Stimulated activated CD8-positive, alpha-beta memory T cell treated with anti-CD3 and anti-CD28 coated beads, Interleukin-2, amount 100 ng/mL, for 48 hours (primary cell): ENCODE data around the gene MXRA5.
"Not testable (repeated sequence)": the region's sequence is repeated elsewhere in the genome, so short reads cannot be mapped to it uniquely, and the experiment has no call there.

Experiments
- DNase-seq, 2 donors: peaks; one replicate each; pipeline ENCODE4 v3.0.0-alpha.2; 2020; ENCODE audit warnings: low read depth in 2 of 2

MXRA5 gene

GRCh38 chrX:3343569-3343968 lies 2.9 kb downstream of the MXRA5 start:
- DNase-seq: not testable (repeated sequence)

- no peak for DNase-seq
These were observed 6.4 kb downstream of the MXRA5 start for GRCh38 chrX:3340016-3340415.

- DNase-seq: no peak
These were observed 19.8 kb downstream of the MXRA5 start for GRCh38 chrX:3326681-3327080.

GRCh38 chrX:3320471-3321046 lies 25.9 kb downstream of the MXRA5 start:
- no peak for DNase-seq

GRCh38 chrX:3317191-3317718 lies 29.2 kb downstream of the MXRA5 start:
- no peak for DNase-seq

- DNase-seq: no peak
These were observed 34.3 kb downstream of the MXRA5 start for GRCh38 chrX:3312109-3312508.

- DNase-seq: no peak
These were observed 38.6 kb downstream of the MXRA5 start for GRCh38 chrX:3307881-3308280.

GRCh38 chrX:3299636-3300035 lies 46.8 kb downstream of the MXRA5 start:
- DNase-seq: no peak

- DNase-seq: no peak
These were observed 50.7 kb downstream of the MXRA5 start for GRCh38 chrX:3295731-3296130.

GRCh38 chrX:3293251-3293650 lies 53.2 kb downstream of the MXRA5 start:
- DNase-seq: no peak

GRCh38 chrX:3290561-3290960 lies 55.9 kb downstream of the MXRA5 start:
- no peak for DNase-seq

GRCh38 chrX:3286196-3286945 lies 60.1 kb downstream of the MXRA5 start:
- no peak for DNase-seq

- DNase-seq: no peak
These were observed 65.7 kb downstream of the MXRA5 start for GRCh38 chrX:3280706-3281105.

GRCh38 chrX:3273668-3274067 lies 72.8 kb downstream of the MXRA5 start:
- not testable (repeated sequence) for DNase-seq

GRCh38 chrX:3271834-3272186 lies 74.6 kb downstream of the MXRA5 start:
- no peak for DNase-seq

GRCh38 chrX:3271183-3271833 lies 75.1 kb downstream of the MXRA5 start:
- no peak for DNase-seq

GRCh38 chrX:3268829-3269228 lies 77.6 kb downstream of the MXRA5 start:
- no peak for DNase-seq

- no peak for DNase-seq
These were observed 82.7 kb downstream of the MXRA5 start for GRCh38 chrX:3263681-3264126.

GRCh38 chrX:3262901-3263300 lies 83.6 kb downstream of the MXRA5 start:
- no peak for DNase-seq
